GM19467 (cell line): Measurements from ENCODE around the gene ENO4.

Experiments
- ATAC-seq: cut with Tn5 transposase; IDR thresholded peaks from one replicate; pipeline ENCODE4 v1.9.1; 2021; ENCODE audit warnings: mild to moderate bottlenecking, moderate library complexity; ENCODE audit not compliant: unreplicated experiment

Gene ENO4

DNA sequence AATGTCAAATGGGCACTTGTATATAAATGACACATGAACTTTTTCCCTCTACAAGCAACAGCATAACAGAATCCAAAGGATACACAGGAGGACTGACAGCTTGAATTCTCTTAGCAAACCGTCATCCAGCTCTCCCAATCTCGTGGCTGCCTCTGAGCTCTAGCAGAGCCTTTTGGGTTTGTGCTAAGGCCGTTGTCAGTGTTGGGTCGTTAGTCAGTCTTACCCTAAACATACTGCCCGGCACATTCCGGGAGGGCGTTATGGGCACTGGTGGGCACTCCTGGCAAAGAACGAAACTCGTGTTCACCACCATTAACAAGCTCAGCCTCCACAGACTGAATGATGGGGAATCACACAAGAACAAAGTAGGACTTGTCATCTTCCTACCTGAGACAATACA lies 19.6 kb upstream of the ENO4 start:
- no peak for ATAC-seq

DNA sequence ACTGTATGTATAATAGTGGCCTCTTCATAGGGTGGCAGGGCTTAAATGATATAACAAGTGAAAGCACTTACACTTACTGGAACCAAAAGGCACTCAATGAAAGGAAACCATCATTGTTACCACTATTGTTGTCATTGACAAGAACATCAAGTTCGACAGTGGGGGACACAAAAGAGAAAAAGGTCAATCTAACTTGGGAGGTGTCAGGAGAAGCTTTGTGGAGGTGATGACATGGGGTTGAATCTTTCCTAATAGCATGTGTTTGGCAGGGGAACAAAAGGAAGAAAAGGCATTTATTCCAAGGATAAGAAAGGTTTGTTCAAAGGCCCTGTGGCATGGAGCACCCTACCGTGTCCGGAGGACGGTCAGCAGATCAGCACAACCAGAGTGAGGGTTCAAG lies 18.2 kb upstream of the ENO4 start:
- no peak for ATAC-seq

DNA sequence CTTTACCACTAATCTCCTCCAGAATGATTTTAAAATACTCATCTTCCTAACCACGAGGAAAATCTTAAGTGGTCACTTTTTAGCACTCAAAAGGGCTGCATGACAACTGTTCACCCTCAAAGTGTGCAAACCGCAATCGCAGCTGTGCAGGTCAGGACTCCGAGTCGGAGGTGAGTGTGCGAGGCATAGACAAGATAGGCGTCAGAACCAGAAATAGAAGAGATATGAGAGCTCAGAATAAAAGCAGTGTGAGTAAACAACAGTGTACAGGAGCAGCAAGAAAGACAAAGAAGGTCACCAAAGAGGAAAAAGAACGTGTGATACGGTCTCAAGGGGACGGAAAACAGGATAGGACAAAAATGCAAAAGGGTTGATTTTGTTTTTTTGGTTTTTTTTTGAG lies 17.5 kb upstream of the ENO4 start:
- ATAC-seq: no peak

DNA sequence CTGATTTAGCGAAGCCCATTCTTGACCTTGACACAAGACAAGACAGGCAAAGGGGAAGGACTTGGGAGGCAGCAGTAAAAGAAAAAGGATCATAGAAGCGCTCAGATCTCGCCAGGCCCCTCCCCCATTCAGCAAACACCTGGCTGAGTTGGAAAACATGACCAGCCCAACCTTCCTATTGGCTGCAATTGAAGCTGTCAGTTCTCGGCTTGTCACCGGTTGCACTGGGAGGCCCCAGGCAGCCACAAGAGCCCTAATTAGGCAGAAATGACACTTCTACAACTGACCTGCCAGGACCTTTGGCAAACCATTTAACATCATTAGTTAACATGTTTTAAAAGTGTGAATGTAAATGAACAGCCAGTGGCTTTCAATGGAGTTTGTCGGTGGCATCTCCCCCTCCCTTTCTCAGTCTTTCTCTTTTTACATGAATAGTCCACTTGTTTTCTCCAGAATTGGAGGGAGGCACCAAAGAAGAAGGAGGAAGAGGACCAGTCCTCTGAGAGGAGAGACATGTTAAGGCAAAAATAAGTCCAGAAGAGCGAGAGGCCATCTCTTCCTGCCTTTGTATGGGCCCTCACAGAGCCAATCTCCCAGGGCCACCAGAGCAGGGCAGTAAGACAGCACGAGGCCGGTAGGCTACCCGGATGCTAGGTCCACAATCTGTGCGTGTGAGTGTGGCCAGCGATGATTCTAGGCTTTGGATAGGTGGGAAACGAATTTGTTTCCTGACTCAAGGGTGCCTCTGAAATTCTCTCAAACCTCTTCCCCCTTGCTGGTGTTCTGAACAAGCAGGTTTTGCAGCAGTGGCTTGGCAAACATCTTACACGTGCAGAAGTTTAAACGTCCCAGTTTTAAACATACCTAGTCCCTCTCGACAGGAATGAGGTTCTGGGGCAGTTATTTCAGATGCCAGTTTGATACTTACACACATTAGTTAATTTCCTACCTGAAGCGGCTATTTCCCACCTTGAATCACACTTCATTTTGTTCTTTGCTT lies 15.0 kb upstream of the ENO4 start:
- ATAC-seq: no peak

DNA sequence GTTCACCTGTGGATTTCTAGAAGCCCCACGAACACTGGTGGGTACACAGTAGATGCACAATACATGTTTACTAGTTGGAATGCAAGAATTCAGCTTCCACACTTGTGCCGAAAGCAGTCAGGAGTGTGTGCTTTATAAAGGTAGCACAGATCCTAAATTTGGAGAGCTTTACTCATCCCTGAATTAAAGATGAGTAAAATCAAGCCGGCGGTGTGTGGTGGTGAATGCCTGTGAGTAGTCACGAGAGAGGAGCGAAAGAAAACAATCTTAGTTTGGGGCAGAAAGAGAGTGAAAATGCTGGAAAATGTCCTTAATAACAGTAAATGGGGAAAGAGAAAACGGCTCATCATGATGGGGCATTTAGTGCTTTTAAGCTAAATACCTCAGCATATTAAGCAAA lies 13.6 kb upstream of the ENO4 start:
- no peak for ATAC-seq

DNA sequence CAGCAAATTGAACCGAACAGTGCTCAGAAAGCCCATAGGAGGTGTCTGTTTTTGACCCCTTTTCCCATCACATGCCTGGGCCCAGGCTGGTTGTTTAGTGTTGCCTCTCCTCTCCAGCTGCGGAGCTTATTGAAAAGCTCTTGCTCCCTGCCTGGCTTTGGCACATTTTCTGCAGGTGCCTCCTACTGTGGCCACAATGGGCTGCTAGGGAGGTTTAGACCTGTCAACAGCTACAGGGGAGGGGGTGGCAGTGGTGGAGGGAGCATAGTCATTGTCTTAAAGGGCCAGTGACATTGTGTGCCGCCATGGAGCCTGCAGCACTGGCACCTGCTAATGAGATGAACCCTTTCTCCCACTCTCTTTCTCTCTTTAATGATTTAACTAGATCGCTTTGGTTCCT lies 13.2 kb upstream of the ENO4 start:
- ATAC-seq: no peak

DNA sequence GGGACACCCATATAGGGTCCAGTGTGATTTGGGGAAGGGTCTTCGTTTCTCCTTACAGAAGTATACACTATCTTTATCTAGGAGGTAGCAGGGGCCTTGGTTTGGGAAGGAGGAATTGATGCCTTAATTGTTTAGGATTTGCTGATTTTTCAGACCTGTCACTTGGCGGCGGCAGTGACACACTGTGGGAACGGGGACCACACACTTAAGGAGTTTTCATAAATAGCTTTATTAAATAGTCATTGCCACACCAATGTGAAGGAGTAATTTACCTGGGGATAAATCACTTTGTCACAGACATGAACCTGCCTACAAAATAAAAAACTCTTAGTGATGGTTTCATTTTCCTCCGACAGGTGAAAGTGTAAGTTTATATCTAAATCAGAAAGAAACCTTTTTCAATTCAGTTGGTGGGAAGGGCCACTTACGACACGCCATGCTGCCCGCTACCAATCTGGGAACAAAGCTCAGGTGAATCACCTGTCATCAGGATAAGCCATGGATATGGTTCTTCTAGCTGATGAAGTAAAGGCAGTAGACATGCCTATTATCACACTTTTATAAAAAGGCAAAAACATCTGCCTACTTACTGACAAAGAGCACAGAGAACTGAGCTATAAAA lies 12.3 kb upstream of the ENO4 start:
- no peak for ATAC-seq

DNA sequence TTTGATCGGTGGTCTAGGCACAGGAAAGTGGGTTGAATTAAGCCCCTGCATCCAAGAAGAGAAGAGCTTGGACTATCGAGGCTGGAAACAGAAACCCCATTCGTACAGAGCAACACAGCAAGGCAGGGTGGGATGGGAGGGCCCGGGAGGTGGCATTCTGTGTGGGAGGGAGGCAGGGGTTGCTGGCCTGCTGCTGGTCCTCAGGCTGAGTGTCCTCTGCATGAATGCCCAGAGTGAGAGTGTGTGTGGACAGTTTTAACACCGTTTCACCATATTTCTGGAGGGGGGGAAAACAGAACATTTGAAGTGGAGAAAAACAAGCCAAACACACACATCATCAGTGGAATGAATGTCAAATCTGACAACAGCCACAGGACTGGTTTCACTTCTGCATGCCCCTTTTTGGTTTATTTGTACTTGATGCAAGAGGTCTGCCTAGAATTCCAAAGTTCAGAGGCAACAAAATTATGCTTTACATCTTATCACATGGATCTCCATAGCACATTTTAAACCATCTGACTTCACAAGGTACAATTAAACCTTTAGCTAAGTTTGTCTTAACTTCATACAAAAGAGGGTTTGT lies 11.1 kb upstream of the ENO4 start:
- ATAC-seq: peak; percentile 60

DNA sequence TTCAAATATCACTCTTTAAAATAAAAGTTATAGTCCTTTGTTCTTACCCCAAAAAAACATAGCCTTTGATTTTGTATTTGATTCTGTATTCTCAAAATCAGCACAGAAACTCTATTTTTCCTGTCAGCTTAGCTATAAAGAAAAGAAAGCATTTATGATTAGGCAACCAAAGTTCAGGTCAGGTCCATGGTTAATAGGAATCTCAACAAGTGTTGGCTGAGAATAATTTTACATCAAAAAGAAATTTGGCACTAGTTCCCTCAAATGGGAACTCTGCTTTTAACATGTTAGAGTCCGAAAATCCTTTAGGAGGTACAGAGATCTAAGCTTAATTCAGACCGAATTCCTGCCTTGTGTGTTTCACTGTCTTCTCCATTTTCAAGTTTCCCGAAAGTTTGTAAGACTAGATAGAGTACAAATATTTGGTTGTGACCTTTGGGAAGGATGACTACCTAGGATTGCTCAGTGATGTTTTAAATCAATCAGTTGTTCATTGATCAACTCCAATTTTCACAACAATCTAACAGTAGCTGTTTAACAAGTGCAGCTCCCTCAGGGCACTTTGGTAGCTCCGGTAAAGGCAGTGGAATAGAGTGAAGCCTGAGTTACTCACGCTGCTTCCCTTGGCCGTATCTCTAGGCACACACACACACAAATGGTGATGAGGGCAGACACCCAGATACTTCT lies 8.8 kb upstream of the ENO4 start:
- no peak for ATAC-seq

DNA sequence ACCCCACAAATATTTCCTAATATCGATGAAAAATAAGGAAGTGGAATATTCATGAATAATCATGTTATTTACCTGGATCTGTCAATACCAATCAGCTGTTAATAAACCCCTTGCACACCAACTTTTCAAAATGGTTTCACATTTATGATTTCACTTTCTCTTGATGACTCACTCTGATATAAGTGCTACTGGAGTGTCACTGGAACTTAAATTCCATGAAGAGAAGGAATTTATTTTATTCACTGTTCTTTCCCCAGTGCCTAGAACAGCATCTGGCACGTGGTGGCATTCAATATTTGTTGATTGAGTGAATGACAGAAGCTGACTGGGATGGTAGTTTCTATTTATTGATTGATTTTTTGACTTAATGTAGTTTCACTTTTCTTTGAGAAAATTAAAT lies 3.5 kb upstream of the ENO4 start:
- ATAC-seq: no peak

DNA sequence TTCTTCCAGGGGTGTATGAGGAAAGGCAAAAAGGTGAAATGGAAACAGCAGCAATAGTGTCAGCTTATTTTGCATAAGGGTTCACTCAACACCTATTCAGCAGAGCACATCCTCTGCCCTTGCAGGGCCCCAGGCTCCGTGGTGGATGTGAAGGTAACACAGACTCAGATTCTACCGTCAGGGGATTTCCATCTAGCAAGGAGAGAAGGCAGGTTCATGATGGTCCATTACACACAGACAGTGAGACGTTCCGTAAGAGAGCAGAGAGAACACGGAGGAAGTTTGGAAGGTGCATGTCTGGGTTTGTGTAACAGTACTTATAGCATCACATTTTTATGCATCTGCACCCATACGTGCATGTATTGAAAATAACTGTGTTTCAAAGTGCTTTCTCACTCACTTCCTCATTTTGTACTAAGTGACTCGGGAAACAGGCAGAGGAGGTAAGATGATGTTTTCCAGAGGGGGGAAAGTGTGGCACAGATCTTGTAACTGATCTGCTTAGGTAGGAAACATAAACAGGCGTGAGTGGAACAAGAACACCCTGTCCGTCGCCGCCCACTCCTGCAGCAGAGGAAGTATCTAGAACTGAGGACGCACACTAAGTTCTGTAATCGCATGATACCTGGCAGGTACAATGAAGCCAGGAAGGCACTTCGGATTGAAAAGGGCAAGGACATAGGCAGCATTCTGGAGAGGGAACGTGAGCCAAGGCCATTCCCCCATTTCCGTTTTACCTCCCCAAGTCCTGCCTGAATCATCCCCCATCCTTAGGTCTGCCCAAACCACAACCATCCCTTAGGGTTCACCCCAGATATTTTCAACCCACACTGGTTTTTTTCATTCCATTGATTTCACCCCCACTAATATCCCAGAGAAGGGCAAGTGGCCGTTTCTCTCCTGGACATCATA lies 1.0 kb upstream of the ENO4 start:
- ATAC-seq: peak; percentile 74

DNA sequence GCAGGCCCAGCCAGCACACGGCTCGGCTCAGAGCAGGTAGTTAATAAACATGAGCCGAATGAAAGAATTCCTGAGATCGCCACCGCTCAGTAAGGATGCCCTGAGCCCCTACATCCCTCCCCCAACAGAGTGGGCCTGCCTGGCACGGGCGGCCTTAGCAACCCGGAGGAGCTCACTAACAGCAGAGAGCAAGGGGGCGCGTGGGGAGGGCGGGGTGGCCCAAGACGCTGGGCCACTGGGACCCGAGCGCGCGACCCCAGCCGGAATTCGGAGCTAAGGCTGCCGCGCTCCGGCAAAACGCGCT lies 403 bp upstream of the ENO4 start:
- no peak for ATAC-seq

DNA sequence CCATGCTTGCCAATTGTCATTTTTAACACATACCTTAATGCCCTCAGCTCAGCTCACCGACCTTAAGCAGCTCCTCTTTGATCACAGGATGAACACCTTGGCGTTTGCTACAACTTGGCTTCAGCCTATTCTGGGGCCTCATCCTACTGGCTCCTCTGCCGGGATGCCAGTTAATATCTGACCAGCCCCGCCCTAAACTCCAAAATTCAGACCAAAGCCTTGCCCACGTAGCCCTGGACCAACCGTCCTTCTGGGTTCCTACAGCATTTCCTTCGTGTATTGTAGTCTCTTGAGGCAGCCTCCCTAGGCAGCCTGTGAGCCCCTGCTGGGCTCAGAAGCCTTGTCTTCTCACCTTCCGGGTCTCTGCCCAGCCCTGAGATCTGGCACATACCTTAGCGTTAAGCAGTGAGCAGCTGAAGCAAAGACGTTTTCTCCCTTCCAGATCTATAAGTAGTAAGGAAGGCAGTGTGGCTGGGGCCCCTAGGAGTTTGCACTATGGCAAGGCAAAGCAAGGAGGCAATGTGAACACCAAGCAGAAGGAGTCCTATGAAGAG lies 836 bp downstream of the ENO4 start:
- ATAC-seq: no peak

DNA sequence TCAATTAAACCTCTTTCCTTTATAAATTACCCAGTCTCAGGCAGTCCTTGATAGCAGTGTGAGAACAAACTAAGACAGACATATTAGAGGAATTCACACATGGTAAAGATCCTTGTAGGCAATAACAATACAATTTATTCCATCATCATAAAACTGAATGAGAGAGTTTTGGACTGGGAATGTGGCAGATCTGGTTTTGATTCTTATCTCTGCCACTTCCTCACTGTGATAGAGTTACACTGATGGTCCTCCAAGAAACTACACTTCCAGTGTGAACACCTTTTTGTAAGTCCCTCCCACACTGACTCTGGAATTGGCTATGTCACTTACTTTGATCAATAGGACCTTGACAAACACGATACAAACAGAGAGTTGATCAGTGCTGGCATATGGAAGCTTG lies 2.9 kb downstream of the ENO4 start:
- no peak for ATAC-seq

DNA sequence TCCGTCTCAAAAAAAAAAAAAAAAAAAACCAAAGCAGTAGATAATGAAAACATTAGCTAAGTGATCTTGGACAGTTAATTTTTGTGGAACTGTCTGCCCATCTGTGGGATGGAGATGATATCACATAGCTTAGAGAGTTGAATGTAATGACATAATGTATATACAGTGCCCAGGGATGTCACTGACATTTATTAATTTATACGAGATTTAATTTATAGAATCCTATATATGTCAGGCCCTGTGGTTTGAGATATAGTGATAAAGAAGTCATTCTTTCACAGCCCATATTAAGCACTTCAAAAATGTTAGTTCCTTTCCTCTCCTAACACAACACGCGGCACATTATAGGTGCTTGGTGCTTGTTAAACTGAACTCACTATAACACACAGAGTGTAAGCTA lies 4.0 kb downstream of the ENO4 start:
- ATAC-seq: no peak

DNA sequence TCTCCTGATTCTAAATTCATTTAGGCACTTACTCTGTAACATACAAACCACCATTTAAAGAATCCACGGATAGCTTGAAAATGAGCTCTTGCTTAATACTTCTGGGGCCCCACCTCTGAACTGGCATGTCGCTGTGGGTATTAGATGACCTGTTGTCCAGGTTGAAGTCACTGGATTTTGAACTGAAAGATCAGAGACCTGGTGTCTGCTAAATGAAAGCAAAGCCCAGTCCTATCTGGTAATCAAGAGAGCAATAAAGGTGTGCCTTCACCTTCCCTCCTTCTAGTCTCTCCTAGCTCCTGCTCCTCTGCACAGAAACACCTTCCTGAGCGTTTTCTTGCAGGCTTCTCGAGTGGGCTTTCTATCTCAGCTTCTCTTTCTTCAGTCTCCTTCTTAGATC lies 4.4 kb downstream of the ENO4 start:
- no peak for ATAC-seq

DNA sequence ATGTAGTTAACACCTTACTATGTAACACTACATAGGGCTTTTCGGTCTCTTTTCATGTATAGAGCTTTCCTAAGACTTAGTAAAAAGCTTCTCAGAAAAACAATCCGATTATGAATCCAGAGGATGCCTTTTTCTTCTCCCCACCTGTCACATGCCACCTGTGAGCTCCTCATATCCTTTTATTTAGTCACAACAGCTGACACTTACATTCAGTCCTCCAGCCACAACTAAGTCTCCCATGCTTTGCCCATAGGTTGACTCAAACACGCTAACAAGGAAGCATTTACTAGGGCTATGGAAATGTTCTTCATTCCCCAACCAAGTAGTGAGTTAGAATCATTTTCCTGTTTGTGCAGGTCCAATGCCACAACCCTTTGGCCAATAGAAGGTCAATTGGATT lies 7.9 kb downstream of the ENO4 start:
- no peak for ATAC-seq

DNA sequence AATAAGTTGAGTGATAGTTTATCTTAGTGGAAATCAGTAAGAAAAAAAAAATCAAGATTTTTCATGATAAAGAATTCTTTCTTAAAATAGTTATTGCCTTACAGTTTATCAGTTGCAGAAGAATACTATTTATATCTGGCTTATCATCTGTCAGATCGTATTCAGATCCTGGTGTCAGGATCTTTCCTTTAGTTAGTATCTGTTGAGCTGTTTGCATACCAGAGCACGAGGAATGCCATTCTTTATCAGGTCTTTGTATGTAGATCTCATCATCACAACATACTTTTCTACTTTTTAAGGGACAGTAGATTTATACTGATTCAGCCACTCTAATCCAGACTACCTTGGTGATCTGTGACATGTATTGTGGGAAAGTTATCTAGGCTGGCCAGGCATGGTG lies 12.5 kb downstream of the ENO4 start:
- no peak for ATAC-seq

DNA sequence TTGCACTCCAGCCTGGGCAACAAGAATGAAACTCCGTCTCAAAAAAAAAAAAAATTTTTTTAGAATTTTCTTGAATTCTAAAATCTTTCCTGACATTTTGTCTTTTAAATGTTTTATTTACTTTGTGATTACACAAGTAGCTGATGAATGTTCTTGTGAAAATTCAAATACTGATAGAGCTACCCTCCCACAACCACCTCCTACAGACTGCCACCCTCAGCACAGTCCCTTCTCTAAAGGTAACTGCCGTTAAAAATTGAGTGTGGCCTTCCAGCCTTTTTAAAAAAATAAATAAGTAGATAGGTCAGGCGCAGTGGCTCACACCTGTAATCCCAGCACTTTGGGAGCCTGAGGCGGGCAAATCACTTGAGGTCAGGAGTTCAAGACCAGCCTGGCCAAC lies 15.1 kb downstream of the ENO4 start:
- no peak for ATAC-seq

DNA sequence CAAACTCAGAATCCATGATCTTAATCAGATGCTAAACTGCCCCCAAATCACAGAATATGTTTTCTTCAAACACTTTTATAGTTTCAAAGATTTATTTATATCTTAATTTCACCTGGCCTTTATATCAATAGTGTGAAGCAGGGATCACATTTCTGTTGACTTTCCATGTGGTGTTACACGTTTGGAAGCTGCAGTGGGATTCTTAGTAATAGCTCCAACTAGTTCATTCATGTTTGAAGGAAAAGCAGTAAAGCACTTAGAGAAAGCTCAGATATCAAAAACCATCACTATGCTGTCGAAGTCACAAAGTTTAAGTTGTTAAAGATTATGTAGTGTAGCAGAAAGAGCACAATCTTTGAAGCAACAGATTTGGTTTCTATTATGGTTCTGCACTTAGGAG lies 16.8 kb downstream of the ENO4 start:
- ATAC-seq: no peak
